GM18907 (cell line): Measurements from ENCODE around the gene KLHL29.

Experiments
- ATAC-seq: cut with Tn5 transposase; IDR thresholded peaks from one replicate; pipeline ENCODE4 v1.9.1; 2021; ENCODE audit warnings: mild to moderate bottlenecking, moderate library complexity; ENCODE audit not compliant: unreplicated experiment

KLHL29 gene

DNA sequence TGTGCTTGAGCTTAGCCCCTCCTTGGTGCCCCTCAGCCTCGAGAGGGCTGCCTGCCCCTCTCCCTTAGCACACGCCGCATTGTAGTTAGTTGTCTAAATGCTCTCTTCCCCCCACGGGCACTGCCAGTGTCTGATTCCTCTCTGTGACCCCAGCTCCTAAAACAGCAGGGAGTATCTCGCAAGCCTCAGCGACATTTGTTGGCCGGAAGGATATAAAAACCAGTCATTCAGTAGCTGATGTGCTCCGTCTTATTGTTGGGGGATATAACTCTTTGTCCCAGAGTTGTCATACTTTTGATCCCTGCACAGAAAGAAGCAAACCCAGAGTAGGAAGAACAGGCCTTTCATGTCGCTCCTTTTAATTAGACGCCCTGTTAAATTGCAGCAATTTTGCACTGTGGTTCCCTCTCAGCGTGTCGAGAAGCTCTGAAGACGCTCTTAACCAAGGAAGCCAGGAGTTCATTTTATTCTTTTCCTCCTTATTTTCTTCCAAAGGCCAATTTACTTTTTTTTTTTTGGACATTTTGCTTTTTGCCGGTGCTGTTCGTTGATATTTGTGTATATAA lies 201.8 kb downstream of the KLHL29 start:
- no peak for ATAC-seq

DNA sequence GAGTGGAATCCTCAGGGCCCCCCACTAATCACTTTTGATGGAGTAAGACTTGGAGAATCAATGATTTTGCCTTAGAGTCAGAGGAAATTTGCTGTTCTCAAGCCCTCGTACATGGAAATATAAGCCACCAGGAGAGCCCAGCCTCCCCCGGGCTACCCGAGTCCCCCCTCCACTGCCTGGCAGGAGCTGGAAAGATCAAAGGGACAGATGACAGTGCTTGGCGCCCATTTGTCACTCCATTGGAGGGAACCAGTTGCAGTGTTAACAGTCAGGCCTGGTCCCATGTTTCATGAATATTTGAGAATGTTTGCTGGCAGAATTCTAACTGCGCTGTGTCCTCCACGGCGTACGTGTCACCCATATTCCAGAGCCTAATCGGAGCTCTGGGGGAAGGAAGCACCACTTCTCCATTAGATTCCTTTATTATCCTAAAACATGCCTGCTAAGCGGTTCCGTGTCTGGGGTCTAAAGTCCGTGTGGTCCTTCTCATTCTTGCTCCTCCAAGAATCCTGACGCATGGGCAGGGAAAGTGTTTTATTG lies 202.4 kb downstream of the KLHL29 start:
- ATAC-seq, result no peak

DNA sequence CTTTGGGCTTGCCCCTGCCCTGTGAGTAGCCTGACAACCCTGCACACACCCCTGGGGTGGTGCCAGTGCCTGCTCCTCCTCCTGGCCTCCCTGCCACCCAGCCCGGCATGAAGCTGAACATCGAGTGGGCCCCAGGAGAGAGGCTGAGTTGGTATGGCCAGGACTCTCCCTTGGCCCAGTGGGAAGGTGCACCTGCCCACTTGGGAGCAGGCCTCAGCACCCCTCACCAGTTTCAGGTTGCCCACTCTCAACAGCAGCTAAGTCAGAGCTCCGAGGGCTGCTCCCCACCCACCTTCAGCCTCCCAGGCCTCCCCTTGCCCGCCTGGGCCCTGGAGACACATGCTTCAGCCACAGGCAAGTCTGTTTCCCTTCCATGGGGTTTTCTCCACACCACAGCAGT lies 203.1 kb downstream of the KLHL29 start:
- no peak for ATAC-seq

GRCh38 chr2:23588508-23589201 lies 203.7 kb downstream of the KLHL29 start:
- ATAC-seq, result no peak

- no peak for ATAC-seq
These were observed 204.3 kb downstream of the KLHL29 start for GRCh38 chr2:23589220-23589647.

DNA sequence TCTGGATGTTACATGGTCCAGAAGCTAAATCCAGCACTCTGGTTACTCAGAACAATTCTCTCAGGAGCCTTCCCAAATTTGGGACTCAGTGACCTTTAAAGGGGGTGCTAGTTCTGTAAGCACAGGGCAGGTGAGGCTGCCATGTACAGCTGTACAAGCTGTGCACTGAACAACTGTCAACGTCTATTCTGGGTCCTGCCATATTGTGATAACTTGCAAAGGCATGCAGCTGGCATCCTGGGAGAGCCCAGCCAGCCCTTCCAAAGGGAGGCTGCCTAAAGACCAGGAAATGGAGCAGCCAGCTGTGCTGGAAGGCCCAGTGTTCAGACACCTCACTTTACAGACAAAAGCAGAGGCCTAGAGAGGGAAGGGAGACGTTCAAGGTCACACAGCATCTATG lies 204.8 kb downstream of the KLHL29 start:
- no peak for ATAC-seq

DNA sequence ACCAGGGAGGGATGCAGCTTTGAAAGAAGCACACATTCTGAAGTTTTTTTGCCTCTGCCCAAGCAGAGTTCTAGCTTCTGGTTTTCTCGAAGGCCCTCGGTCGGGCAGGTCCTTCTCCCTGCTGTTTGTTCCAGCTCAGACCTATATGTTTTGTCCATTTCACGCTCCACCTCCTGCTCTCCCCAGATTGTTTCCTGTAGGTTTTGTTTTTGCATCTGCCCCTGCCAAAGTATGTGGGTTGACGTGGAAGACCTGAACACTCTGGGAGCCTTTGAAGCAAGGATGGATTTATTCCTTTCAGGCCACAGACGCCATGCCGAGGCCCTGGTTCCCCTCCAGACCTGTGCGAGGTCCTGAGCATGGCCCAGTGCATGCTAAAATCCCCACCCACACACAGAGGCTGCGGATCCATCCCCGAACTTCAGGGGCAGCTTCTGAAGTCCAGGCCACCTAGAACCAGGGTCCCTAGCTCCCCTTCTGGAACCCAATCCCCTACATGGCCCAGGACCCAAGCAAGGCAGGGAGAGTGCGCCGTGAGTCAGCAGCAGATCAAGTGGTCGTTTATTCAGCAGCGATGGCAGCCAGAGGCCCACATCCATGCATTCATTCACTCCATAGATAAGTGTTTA lies 205.4 kb downstream of the KLHL29 start:
- no peak for ATAC-seq

DNA sequence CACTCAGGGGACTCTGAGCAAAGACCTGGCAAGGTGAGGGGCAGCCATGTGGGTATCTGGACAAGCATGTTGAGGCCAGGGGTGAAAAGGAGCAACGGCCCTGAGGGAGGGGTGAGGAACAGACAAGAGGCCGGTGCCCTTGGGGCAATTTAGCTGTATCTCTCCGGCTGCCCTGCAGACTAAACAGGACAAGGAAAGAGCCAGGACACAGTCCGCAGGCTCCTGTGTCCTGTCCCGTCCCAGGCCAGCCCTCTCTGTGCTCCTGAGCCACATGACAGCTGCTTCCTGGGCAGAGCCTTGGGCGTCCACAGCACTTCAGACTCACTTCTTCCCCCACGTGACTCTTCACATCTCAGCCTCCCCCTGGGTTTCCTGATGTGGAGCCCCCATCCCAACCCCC lies 206.1 kb downstream of the KLHL29 start:
- ATAC-seq, result no peak

GRCh38 chr2:23592061-23592685 lies 207.2 kb downstream of the KLHL29 start:
- no peak for ATAC-seq

- no peak for ATAC-seq
These were observed 208.1 kb downstream of the KLHL29 start for GRCh38 chr2:23592898-23593751.

- ATAC-seq, result no peak
These were observed 208.9 kb downstream of the KLHL29 start for GRCh38 chr2:23593752-23594459.

- no peak for ATAC-seq
These were observed 209.5 kb downstream of the KLHL29 start for GRCh38 chr2:23594460-23594825.

GRCh38 chr2:23595021-23595420 lies 210.0 kb downstream of the KLHL29 start:
- ATAC-seq, result no peak

DNA sequence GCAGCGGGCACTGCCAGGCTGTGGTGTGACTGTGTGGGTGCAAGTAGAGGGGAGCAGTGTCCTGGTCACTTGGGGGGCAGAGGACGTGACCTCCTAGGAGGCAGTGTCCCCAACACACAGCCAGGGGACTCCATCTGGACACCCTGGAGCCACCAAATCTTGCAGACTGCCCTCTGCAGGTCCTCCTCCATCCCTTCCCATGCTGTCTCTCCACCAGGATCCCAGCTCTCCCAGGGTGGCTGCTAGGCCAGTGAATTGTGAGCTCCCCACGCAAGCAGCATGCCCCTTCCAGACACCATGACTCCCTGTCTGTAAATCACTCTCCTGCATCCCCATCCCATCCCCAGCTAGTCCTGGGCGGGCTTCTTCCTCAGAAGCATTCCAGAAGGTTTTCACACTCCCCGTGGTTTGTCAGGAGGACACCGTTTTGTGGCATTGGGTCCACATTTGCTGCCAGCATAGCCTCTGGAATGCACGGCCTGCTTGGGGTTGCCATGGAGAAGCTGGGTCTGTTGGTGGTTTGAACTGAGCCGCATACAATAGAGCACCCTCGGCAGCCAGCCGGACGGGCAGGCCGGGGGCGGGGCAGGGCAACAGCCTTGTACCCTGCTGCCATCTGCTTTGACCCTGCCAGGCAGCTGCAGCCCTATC lies 210.7 kb downstream of the KLHL29 start:
- ATAC-seq, result no peak

DNA sequence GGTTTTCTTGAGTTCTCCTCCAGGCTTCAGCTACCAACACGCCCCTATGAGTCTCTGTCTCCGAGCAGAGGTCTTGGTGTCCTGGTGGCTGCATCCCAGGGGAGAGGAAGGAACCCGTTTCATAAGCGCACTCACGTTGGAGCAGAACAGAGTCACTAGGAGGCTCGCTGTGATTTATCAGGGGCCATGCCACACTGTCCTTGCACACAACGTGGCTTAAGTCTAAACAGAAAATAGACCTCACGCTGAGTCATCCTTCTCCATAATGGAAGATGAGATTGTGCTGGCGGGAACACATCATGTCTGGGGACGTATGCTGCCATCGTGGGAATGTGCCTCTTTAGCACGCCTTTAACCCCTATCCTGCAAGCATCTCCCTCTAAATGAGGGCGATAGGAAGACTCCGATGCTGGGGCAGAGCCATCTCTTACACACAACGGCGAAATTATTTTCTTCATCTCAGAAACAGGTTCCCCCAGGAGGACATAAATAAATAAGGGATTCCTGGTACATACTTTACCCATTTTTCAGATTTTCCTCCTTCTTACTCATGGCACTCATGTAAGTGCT lies 211.4 kb downstream of the KLHL29 start:
- no peak for ATAC-seq

DNA sequence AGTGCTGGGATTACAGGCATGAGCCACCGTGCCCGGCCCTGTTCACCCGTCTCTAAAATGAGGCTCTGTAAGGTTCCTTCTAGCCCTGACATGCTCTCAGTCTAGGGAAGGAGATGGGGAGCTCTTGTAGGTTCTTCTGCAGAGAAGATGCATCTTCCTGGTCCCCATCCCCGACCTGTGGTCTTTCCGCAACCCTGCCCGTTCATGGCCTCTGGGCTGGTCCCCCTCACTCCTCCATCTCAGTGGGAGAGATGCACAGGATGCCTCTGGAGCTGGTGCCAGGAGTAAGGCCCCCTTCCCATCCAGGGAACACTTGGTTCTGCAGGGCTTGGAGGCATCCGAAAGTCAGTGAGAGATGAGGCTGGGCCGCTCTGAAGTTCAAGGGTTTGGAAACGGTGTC lies 212.7 kb downstream of the KLHL29 start:
- ATAC-seq, result no peak

DNA sequence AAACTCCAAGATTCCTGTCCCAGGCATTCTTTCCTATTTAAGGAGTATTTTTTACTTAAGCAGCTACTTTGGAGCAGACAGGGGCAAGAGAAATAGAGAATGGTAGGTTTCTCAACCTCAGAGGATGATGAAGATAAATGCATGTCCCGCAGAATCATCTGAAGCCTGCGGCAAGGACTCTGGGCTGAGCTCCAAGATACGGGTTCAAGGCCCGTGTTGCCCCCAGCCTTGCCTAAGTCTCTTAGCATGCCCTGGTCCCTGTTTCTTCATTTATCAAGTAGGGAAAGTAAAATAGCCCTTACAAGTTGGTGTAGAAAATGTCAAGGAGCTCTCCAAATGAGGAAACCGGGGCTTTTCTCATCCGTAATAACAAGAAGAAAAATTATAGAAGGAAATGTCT lies 214.0 kb downstream of the KLHL29 start:
- no peak for ATAC-seq

GRCh38 chr2:23599667-23600066 lies 214.7 kb downstream of the KLHL29 start:
- ATAC-seq, result no peak

GRCh38 chr2:23600346-23600745 lies 215.4 kb downstream of the KLHL29 start:
- no peak for ATAC-seq
